Tibial nerve (tissue), 4 donors: ENCODE data around the gene KSR2.

Experiments used
- EP300 ChIP-seq, 2 donors: sonication (generic); formaldehyde crosslinking; IDR thresholded peaks; one replicate each; pipeline ENCODE4 v1.6.1; 2017; ENCODE audit warnings: antibody characterized with exemption in 2 of 2, mild to moderate bottlenecking in 1 of 2
- POLR2A ChIP-seq, 2 donors: fragments of 450-650 bp; IDR thresholded peaks; one replicate each; pipeline ENCODE4 v1.6.1; 2017; ENCODE audit warnings: antibody characterized with exemption in 2 of 2, mild to moderate bottlenecking in 2 of 2, moderate library complexity in 2 of 2
- TF ChIP-seq, protein P1 (sequence below), 5 experiments: fragments of 200-600 bp in 3 of 5; fragments of 450-650 bp in 2 of 5; sonication (generic) in 3 of 5; IDR thresholded peaks; one replicate each; pipeline ENCODE4 v1.5.1; 2016 to 2019; ENCODE audit warnings: antibody characterized with exemption in 5 of 5, mild to moderate bottlenecking in 3 of 5, moderate library complexity in 2 of 5

DNA sequence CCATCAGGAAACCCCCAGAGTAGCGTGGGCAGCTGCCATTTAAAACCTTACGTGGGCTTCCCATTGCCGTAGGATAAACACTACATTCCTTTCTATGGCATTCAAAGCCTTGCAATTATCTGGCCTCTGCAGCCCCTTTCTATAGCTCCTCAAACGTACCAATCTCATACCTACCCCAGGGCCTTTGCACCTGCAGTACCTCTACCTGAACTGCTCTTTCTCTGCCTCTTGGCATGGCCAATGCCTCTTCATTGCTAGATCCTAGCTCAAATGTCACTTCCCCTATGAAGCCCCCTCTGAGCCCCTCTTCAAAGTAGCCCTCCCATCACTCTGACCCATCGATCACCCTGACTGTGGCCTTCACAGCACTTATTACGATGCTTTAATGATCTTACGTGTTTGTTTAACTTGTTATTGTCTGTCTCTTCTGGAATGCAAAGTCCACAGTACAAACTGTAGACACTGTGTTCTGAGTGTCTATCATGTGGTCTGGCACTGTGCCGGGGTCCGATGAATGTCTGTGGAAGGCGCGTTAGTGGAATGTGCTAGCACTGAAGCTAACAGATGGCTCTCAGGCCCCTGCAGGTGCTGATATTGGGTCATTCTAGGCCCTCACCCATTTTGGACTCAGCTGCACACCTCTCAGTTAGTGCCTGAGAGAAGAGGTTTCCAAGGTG is 450.1 kb downstream of the KSR2 start:
- TF ChIP-seq, protein P1, sequence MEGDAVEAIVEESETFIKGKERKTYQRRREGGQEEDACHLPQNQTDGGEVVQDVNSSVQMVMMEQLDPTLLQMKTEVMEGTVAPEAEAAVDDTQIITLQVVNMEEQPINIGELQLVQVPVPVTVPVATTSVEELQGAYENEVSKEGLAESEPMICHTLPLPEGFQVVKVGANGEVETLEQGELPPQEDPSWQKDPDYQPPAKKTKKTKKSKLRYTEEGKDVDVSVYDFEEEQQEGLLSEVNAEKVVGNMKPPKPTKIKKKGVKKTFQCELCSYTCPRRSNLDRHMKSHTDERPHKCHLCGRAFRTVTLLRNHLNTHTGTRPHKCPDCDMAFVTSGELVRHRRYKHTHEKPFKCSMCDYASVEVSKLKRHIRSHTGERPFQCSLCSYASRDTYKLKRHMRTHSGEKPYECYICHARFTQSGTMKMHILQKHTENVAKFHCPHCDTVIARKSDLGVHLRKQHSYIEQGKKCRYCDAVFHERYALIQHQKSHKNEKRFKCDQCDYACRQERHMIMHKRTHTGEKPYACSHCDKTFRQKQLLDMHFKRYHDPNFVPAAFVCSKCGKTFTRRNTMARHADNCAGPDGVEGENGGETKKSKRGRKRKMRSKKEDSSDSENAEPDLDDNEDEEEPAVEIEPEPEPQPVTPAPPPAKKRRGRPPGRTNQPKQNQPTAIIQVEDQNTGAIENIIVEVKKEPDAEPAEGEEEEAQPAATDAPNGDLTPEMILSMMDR (IDR thresholded peaks at IDR 0.05): no peak
- no peak for TF ChIP-seq POLR2A (IDR thresholded peaks at IDR 0.05)
- TF ChIP-seq EP300 (IDR thresholded peaks at IDR 0.05): no peak
